ENCODE measurements around the gene OSBPL5.

Gene OSBPL5

GRCh38 chr11:3139481-3140290 is 25.4 kb downstream of the OSBPL5 start:
- Histone ChIP-seq H3K9ac (ENCODE audit: low read depth in 1 of 2, low read length in 2 of 2) (no peak overlapping the region), H3K4me3 (ENCODE audit: low read depth in 1 of 2, low read length in 2 of 2) (no peak overlapping the region), H3K36me3 (ENCODE audit: control insufficient read depth in 1 of 2, insufficient read depth in 2 of 2, low read length in 2 of 2) (no peaks in the 10 kb centered on the region), H3K27ac (ENCODE audit: low read depth, low read length) (no peak overlapping the region), H3K27me3 (ENCODE audit: control insufficient read depth in 1 of 2, insufficient read depth in 2 of 2, low read length in 2 of 2) (no peaks in the 10 kb centered on the region), H3K9me3 (ENCODE audit: control insufficient read depth in 1 of 2, low read length in 2 of 2) (no peaks in the 10 kb centered on the region), H3K4me1 (ENCODE audit: control insufficient read depth in 1 of 2, insufficient read depth in 2 of 2, low read length in 2 of 2) (peaks cover 14 to 21% of the 10 kb centered on the region in 2 donors)

GRCh38 chr11:3139086-3139440 is 26.0 kb downstream of the OSBPL5 start:
- H3K4me1 ChIP-seq (ENCODE audit: control insufficient read depth in 1 of 2, insufficient read depth in 2 of 2, low read length in 2 of 2): peaks cover 14 to 21% of the 10 kb centered on the region in 2 donors
- H3K9ac ChIP-seq (ENCODE audit: low read depth in 1 of 2, low read length in 2 of 2): no peak overlapping the region
- H3K27ac ChIP-seq (ENCODE audit: low read depth, low read length): no peak overlapping the region

GRCh38 chr11:3138178-3139085 is 26.7 kb downstream of the OSBPL5 start:
- Histone ChIP-seq H3K4me3 (ENCODE audit: low read depth in 1 of 2, low read length in 2 of 2) (no peak overlapping the region), H3K27ac (ENCODE audit: low read depth, low read length) (no peak overlapping the region), H3K9me3 (ENCODE audit: control insufficient read depth in 1 of 2, low read length in 2 of 2) (no peaks in the 10 kb centered on the region), H3K9ac (ENCODE audit: low read depth in 1 of 2, low read length in 2 of 2) (no peak overlapping the region), H3K36me3 (ENCODE audit: control insufficient read depth in 1 of 2, insufficient read depth in 2 of 2, low read length in 2 of 2) (no peaks in the 10 kb centered on the region), H3K27me3 (ENCODE audit: control insufficient read depth in 1 of 2, insufficient read depth in 2 of 2, low read length in 2 of 2) (no peaks in the 10 kb centered on the region), H3K4me1 (ENCODE audit: control insufficient read depth in 1 of 2, insufficient read depth in 2 of 2, low read length in 2 of 2) (peaks cover 14 to 21% of the 10 kb centered on the region in 2 donors)

More at GRCh38 chr11:3139086-3139440, 26.0 kb downstream of the OSBPL5 start:
- Histone ChIP-seq H3K27me3 (ENCODE audit: control insufficient read depth in 1 of 2, insufficient read depth in 2 of 2, low read length in 2 of 2) (no peaks in the 10 kb centered on the region), H3K9me3 (ENCODE audit: control insufficient read depth in 1 of 2, low read length in 2 of 2) (no peaks in the 10 kb centered on the region), H3K4me3 (ENCODE audit: low read depth in 1 of 2, low read length in 2 of 2) (no peak overlapping the region), H3K36me3 (ENCODE audit: control insufficient read depth in 1 of 2, insufficient read depth in 2 of 2, low read length in 2 of 2) (no peaks in the 10 kb centered on the region)

- Histone ChIP-seq H3K4me1 (ENCODE audit: control insufficient read depth in 1 of 2, insufficient read depth in 2 of 2, low read length in 2 of 2) (peaks cover 14 to 21% of the 10 kb centered on the region in 2 donors), H3K27me3 (ENCODE audit: control insufficient read depth in 1 of 2, insufficient read depth in 2 of 2, low read length in 2 of 2) (no peaks in the 10 kb centered on the region), H3K27ac (ENCODE audit: low read depth, low read length) (no peak overlapping the region), H3K4me3 (ENCODE audit: low read depth in 1 of 2, low read length in 2 of 2) (no peak overlapping the region), H3K9ac (ENCODE audit: low read depth in 1 of 2, low read length in 2 of 2) (no peak overlapping the region), H3K9me3 (ENCODE audit: control insufficient read depth in 1 of 2, low read length in 2 of 2) (no peaks in the 10 kb centered on the region), H3K36me3 (ENCODE audit: control insufficient read depth in 1 of 2, insufficient read depth in 2 of 2, low read length in 2 of 2) (no peaks in the 10 kb centered on the region)
Measured at GRCh38 chr11:3137486-3138177, 27.5 kb downstream of the OSBPL5 start.

- Histone ChIP-seq H3K9ac (ENCODE audit: low read depth in 1 of 2, low read length in 2 of 2) (no peak overlapping the region), H3K36me3 (ENCODE audit: control insufficient read depth in 1 of 2, insufficient read depth in 2 of 2, low read length in 2 of 2) (no peaks in the 10 kb centered on the region), H3K9me3 (ENCODE audit: control insufficient read depth in 1 of 2, low read length in 2 of 2) (no peaks in the 10 kb centered on the region), H3K27me3 (ENCODE audit: control insufficient read depth in 1 of 2, insufficient read depth in 2 of 2, low read length in 2 of 2) (no peaks in the 10 kb centered on the region), H3K4me1 (ENCODE audit: control insufficient read depth in 1 of 2, insufficient read depth in 2 of 2, low read length in 2 of 2) (peaks cover 14 to 21% of the 10 kb centered on the region in 2 donors), H3K27ac (ENCODE audit: low read depth, low read length) (no peak overlapping the region), H3K4me3 (ENCODE audit: low read depth in 1 of 2, low read length in 2 of 2) (no peak overlapping the region)
Measured at GRCh38 chr11:3136546-3137455, 28.3 kb downstream of the OSBPL5 start.

- no peaks in the 10 kb centered on the region for H3K36me3 ChIP-seq (ENCODE audit: control insufficient read depth in 1 of 2, insufficient read depth in 2 of 2, low read length in 2 of 2)
- no peak overlapping the region for H3K9ac ChIP-seq (ENCODE audit: low read depth in 1 of 2, low read length in 2 of 2)
- no peaks in the 10 kb centered on the region for H3K27me3 ChIP-seq (ENCODE audit: control insufficient read depth in 1 of 2, insufficient read depth in 2 of 2, low read length in 2 of 2)
- H3K27ac ChIP-seq (ENCODE audit: low read depth, low read length): no peak overlapping the region
- peaks cover 14 to 21% of the 10 kb centered on the region in 2 donors for H3K4me1 ChIP-seq (ENCODE audit: control insufficient read depth in 1 of 2, insufficient read depth in 2 of 2, low read length in 2 of 2)
- H3K9me3 ChIP-seq (ENCODE audit: control insufficient read depth in 1 of 2, low read length in 2 of 2): no peaks in the 10 kb centered on the region
- no peak overlapping the region for H3K4me3 ChIP-seq (ENCODE audit: low read depth in 1 of 2, low read length in 2 of 2)
Measured at GRCh38 chr11:3135481-3136440, 29.3 kb downstream of the OSBPL5 start.

GRCh38 chr11:3134651-3135480 is 30.2 kb downstream of the OSBPL5 start:
- Histone ChIP-seq H3K9me3 (ENCODE audit: control insufficient read depth in 1 of 2, low read length in 2 of 2) (no peaks in the 10 kb centered on the region), H3K27me3 (ENCODE audit: control insufficient read depth in 1 of 2, insufficient read depth in 2 of 2, low read length in 2 of 2) (no peaks in the 10 kb centered on the region), H3K4me3 (ENCODE audit: low read depth in 1 of 2, low read length in 2 of 2) (no peak overlapping the region), H3K4me1 (ENCODE audit: control insufficient read depth in 1 of 2, insufficient read depth in 2 of 2, low read length in 2 of 2) (peaks cover 14 to 21% of the 10 kb centered on the region in 2 donors), H3K36me3 (ENCODE audit: control insufficient read depth in 1 of 2, insufficient read depth in 2 of 2, low read length in 2 of 2) (no peaks in the 10 kb centered on the region), H3K9ac (ENCODE audit: low read depth in 1 of 2, low read length in 2 of 2) (no peak overlapping the region), H3K27ac (ENCODE audit: low read depth, low read length) (no peak overlapping the region)

GRCh38 chr11:3134218-3134621 is 30.9 kb downstream of the OSBPL5 start:
- Histone ChIP-seq H3K27me3 (ENCODE audit: control insufficient read depth in 1 of 2, insufficient read depth in 2 of 2, low read length in 2 of 2) (no peaks in the 10 kb centered on the region), H3K4me3 (ENCODE audit: low read depth in 1 of 2, low read length in 2 of 2) (no peak overlapping the region), H3K36me3 (ENCODE audit: control insufficient read depth in 1 of 2, insufficient read depth in 2 of 2, low read length in 2 of 2) (no peaks in the 10 kb centered on the region)

More at GRCh38 chr11:3134218-3134621, 30.9 kb downstream of the OSBPL5 start:
- no peaks in the 10 kb centered on the region for H3K9me3 ChIP-seq (ENCODE audit: control insufficient read depth in 1 of 2, low read length in 2 of 2)
- peaks cover 14 to 21% of the 10 kb centered on the region in 2 donors for H3K4me1 ChIP-seq (ENCODE audit: control insufficient read depth in 1 of 2, insufficient read depth in 2 of 2, low read length in 2 of 2)
- no peak overlapping the region for H3K9ac ChIP-seq (ENCODE audit: low read depth in 1 of 2, low read length in 2 of 2)
- no peak overlapping the region for H3K27ac ChIP-seq (ENCODE audit: low read depth, low read length)

Data from duodenal mucosa (tissue), 2 donors.